Measurements from ENCODE around the gene SORL1-AS1.

DNA sequence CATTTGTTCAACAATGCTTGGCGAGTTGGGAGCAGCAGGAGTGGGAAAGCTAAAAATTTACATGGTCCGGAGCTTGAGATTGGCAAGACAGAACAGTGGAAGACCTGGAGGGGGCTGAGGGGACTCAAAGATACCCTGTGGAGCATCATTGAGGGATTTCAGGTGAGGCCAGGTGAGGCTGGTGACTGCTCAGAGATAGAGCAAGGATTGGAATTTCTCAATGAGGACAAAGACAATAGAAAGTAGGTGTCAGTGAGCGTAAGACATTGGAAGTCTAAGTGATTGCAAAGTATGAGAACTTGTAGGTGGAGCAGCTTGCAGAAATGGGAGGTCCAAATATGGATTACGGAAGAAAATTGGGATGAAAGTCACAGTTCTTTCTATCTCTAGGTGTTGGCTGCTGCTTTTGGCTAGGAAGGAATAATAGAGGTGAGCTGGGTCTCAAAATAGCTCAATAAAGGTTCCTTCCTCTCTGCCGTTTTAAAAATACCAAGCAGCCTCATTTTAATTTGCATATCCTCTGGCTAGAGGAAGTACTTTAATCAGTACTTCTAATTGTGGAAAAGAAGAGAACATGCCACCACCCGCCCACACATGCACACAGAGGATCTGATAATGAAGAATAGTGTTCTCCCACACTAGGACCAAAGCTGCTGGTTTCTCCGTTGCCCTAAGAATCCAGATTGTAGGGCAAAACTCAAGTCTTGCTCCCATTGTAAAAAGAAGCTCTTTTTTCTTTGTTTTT lies 41.8 kb upstream of the SORL1-AS1 start:
- TF ChIP-seq YY1 (IDR thresholded peaks at IDR 0.05; ENCODE audit: insufficient read depth, insufficient read length) (no peak), ZNF274 (IDR thresholded peaks at IDR 0.05; ENCODE audit: low read depth, low read length) (no peak), SUZ12 (IDR thresholded peaks at IDR 0.05; ENCODE audit: extremely low read depth, insufficient read depth, insufficient read length) (no peak)

Measured in NT2/D1 (cell line).